Amniotic epithelial cell (primary cell): ENCODE measurements around the gene RAB3A.
"Not testable (repeated sequence)": the region's sequence is repeated elsewhere in the genome, so short reads cannot be mapped to it uniquely, and the experiment has no call there.

Source experiments
- DNase-seq: peaks from one replicate; pipeline ENCODE4 v3.0.0-alpha.2; 2010; ENCODE audit warnings: low read depth

The RAB3A gene

GRCh38 chr19:18223860-18224524 is 20.1 kb upstream of the RAB3A start:
- DNase-seq = peak; percentile 49

- DNase-seq = no peak
Measured at GRCh38 chr19:18221815-18222725, 18.2 kb upstream of the RAB3A start.

- no peak for DNase-seq
Measured at GRCh38 chr19:18220632-18221275, 16.9 kb upstream of the RAB3A start.

GRCh38 chr19:18219911-18220631 is 16.2 kb upstream of the RAB3A start:
- DNase-seq = no peak

- DNase-seq = no peak
Measured at GRCh38 chr19:18218600-18218999, 14.8 kb upstream of the RAB3A start.

GRCh38 chr19:18218159-18218558 is 14.3 kb upstream of the RAB3A start:
- no peak for DNase-seq

- DNase-seq = no peak
Measured at GRCh38 chr19:18216789-18217188, 12.9 kb upstream of the RAB3A start.

- DNase-seq = peak; percentile 36
Measured at GRCh38 chr19:18214779-18215433, 11.1 kb upstream of the RAB3A start.

- no peak for DNase-seq
Measured at GRCh38 chr19:18211683-18212082, 7.8 kb upstream of the RAB3A start.

GRCh38 chr19:18209912-18210311 is 6.1 kb upstream of the RAB3A start:
- not testable (repeated sequence) for DNase-seq

GRCh38 chr19:18208098-18208951 is 4.5 kb upstream of the RAB3A start:
- DNase-seq = peak; percentile 79

- DNase-seq = no peak
Measured at GRCh38 chr19:18206018-18206417, 2.2 kb upstream of the RAB3A start.

- DNase-seq = peak; percentile 52
Measured at GRCh38 chr19:18205200-18205892, 1.5 kb upstream of the RAB3A start.

- DNase-seq = peak; percentile 23
Measured at GRCh38 chr19:18204394-18205199, 755 bp upstream of the RAB3A start.

GRCh38 chr19:18203408-18203862 is 407 bp downstream of the RAB3A start:
- DNase-seq = no peak

GRCh38 chr19:18202778-18203407 is 949 bp downstream of the RAB3A start:
- DNase-seq = no peak

- no peak for DNase-seq
Measured at GRCh38 chr19:18202397-18202777, 1.5 kb downstream of the RAB3A start.

GRCh38 chr19:18198374-18198773 is 5.5 kb downstream of the RAB3A start:
- no peak for DNase-seq

- DNase-seq = no peak
Measured at GRCh38 chr19:18197941-18198340, 5.9 kb downstream of the RAB3A start.
